K562 (cell line): Measurements from ENCODE around the gene HES4. TPM values are rescaled to one million over a fixed set of nuclear protein-coding genes. Genes with fewer than 3 reads are reported as not detected.

Source experiments
- BHLHE40 ChIP-seq: IDR thresholded peaks from 2 replicates; pipeline ENCODE4 v1.6.1; 2011; ENCODE audit warnings: low read length, improper control_type of control experiment
- BRD9 ChIP-seq: fragments of 450-650 bp; IDR thresholded peaks from 2 replicates; pipeline ENCODE4 v1.6.1; 2018; ENCODE audit warnings: low read depth; ENCODE audit not compliant: partially characterized antibody
- CCAR2 ChIP-seq: fragments of 200-400 bp; formaldehyde crosslinking; IDR thresholded peaks from 2 replicates; pipeline ENCODE4 v1.6.1; 2017; ENCODE audit warnings: mild to moderate bottlenecking, low read depth, low read length
- CHD2 ChIP-seq: IDR thresholded peaks from 2 replicates; pipeline ENCODE4 v1.6.1; 2011; ENCODE audit warnings: low read depth, low read length
- CSDE1 ChIP-seq, 2 experiments: fragments of 450-650 bp; IDR thresholded peaks; 2 replicates each; pipeline ENCODE4 v1.6.1; 2016; ENCODE audit warnings: mild to moderate bottlenecking in 1 of 2
- ESRRA ChIP-seq: fragments of 450-650 bp; IDR thresholded peaks from 2 replicates; pipeline ENCODE4 v1.6.1; 2014; ENCODE audit warnings: low read depth, mild to moderate bottlenecking, moderate library complexity, borderline replicate concordance
- ESRRB ChIP-seq: fragments of 250-450 bp; sonication (Bioruptor Pico); IDR thresholded peaks from 2 replicates; pipeline ENCODE4 v1.5.0; 2020; ENCODE audit warnings: mild to moderate bottlenecking, moderate library complexity, borderline replicate concordance
- ETV1 ChIP-seq: fragments of 450-650 bp; conservative IDR thresholded peaks from 2 replicates; pipeline ENCODE4 v1.6.1; 2016; ENCODE audit warnings: missing genetic modification characterization, control low read depth, low read depth, missing compliant biosample characterization
- ETV6 ChIP-seq, 3 experiments: fragments of 150-350 bp in 1 of 3; sonication (generic) in 1 of 3; formaldehyde crosslinking in 1 of 3; IDR thresholded peaks; 2 replicates each; pipeline versions ENCODE4 v1.6.1 to v1.8.0; 2014 to 2022; ENCODE audit warnings: borderline replicate concordance in 2 of 3, low read depth in 2 of 3, antibody characterized with exemption in 1 of 3, low read length in 1 of 3, mild to moderate bottlenecking in 1 of 3, missing genetic modification reagents in 1 of 3
- HES1 ChIP-seq: fragments of 450-650 bp; IDR thresholded peaks from 2 replicates; pipeline ENCODE4 v1.6.1; 2016; ENCODE audit warnings: low read depth, mild to moderate bottlenecking, moderate library complexity
- ILK ChIP-seq: fragments of 450-650 bp; IDR thresholded peaks from 2 replicates; pipeline ENCODE4 v1.6.1; 2016; ENCODE audit warnings: missing genetic modification characterization, low read depth, mild to moderate bottlenecking, missing compliant biosample characterization, moderate library complexity, borderline replicate concordance
- IRF1 ChIP-seq: sonication (generic); formaldehyde crosslinking; IDR thresholded peaks from 2 replicates; pipeline ENCODE4 v1.8.0; 2022; ENCODE audit warnings: missing genetic modification reagents, mild to moderate bottlenecking, borderline replicate concordance
- JUNB ChIP-seq: fragments of 450-650 bp; formaldehyde crosslinking; conservative IDR thresholded peaks from 2 replicates; pipeline ENCODE4 v1.4.0; 2020; ENCODE audit warnings: mild to moderate bottlenecking
- MXI1 ChIP-seq: IDR thresholded peaks from 2 replicates; pipeline ENCODE4 v1.6.1; 2011; ENCODE audit warnings: low read depth, mild to moderate bottlenecking, improper control_type of control experiment, low read length
- NBN ChIP-seq: fragments of 450-650 bp; IDR thresholded peaks from 2 replicates; pipeline ENCODE4 v1.6.1; 2016; ENCODE audit warnings: low read depth, mild to moderate bottlenecking
- NFIC ChIP-seq: fragments of 450-650 bp; IDR thresholded peaks from 2 replicates; pipeline ENCODE4 v1.6.1; 2017; ENCODE audit warnings: mild to moderate bottlenecking, inconsistent platforms
- NRF1 ChIP-seq, 2 experiments: fragments of 450-650 bp; IDR thresholded peaks in 1 of 2; conservative IDR thresholded peaks in 1 of 2; 2 replicates each; pipeline ENCODE4 v1.6.1; 2014; ENCODE audit warnings: mild to moderate bottlenecking in 2 of 2
- RHOXF2B ChIP-seq: fragments of 250-450 bp; sonication (Bioruptor Pico); conservative IDR thresholded peaks from 2 replicates; pipeline ENCODE4 v1.5.1; 2021
- RUNX1 ChIP-seq: sonication (generic); IDR thresholded peaks from 2 replicates; pipeline ENCODE4 v1.6.1; 2016; ENCODE audit warnings: antibody characterized with exemption, low read depth
- TAF7 ChIP-seq: fragments of 450-650 bp; IDR thresholded peaks from 2 replicates; pipeline ENCODE4 v1.6.1; 2016; ENCODE audit warnings: missing genetic modification characterization, missing compliant biosample characterization
- TEAD1 ChIP-seq, 2 experiments: fragments of 450-650 bp in 1 of 2; sonication (generic) in 1 of 2; formaldehyde crosslinking; IDR thresholded peaks; 2 replicates each; pipeline versions ENCODE4 v1.4.0 to v1.8.0; 2020 to 2022; ENCODE audit warnings: mild to moderate bottlenecking in 2 of 2, missing genetic modification reagents in 1 of 2
- TEAD4 ChIP-seq, 2 experiments: sonication (generic) in 1 of 2; formaldehyde crosslinking in 1 of 2; IDR thresholded peaks; 2 replicates each; pipeline versions ENCODE4 v1.6.1 to v1.8.0; 2012 to 2022; ENCODE audit warnings: borderline replicate concordance in 1 of 2, inconsistent platforms in 1 of 2, low read length in 1 of 2, mild to moderate bottlenecking in 1 of 2, missing genetic modification reagents in 1 of 2
- THAP7 ChIP-seq: fragments of 250-450 bp; sonication (Bioruptor Pico); IDR thresholded peaks from 2 replicates; pipeline ENCODE4 v1.5.0; 2021
- ZC3H8 ChIP-seq: fragments of 450-650 bp; IDR thresholded peaks from 2 replicates; pipeline ENCODE4 v1.6.1; 2017
- ZNF143 ChIP-seq: sonication (generic); formaldehyde crosslinking; IDR thresholded peaks from 2 replicates; pipeline ENCODE4 v1.9.0; 2022; ENCODE audit warnings: mild to moderate bottlenecking, missing genetic modification reagents
- ZNF146 ChIP-seq: IDR thresholded peaks from one replicate; pipeline ENCODE4 v1.6.1; 2018; ENCODE audit warnings: missing compliant biosample characterization; ENCODE audit not compliant: unreplicated experiment
- ZNF232 ChIP-seq: sonication (generic); formaldehyde crosslinking; IDR thresholded peaks from 2 replicates; pipeline ENCODE4 v1.8.0; 2022; ENCODE audit warnings: mild to moderate bottlenecking, missing genetic modification reagents
- polyA plus RNA-seq, 8 experiments: library from polyadenylated mRNA; depleted of rRNA in 4 of 8; stranded (reverse) in 5 of 8; unstranded in 3 of 8; fragments of >200 nt; fragmentation: Nextera tagmentation in 2 of 8; fragmentation: Illumina TruSeq in 1 of 8; extraction: Ambion mirVana in 2 of 8; extraction: Trizol in 1 of 8; gene quantifications; 2 replicates each; pipeline versions ENCODE4 v1.2.1 to v1.2.3, GENCODE V29; 2011 to 2014; ENCODE audit warnings: inconsistent platforms in 1 of 8, missing spikeins in 1 of 8
- total RNA-seq, 7 experiments: library from RNA; depleted of rRNA in 6 of 7; stranded (reverse); fragments of >200 nt in 6 of 7; fragmentation: Illumina TruSeq in 2 of 7; extraction: Trizol in 2 of 7; gene quantifications; 2 replicates each; pipeline versions ENCODE4 v1.2.1 to v1.2.3, GENCODE V29; 2011 to 2021; ENCODE audit warnings: low replicate concordance in 1 of 7

Gene HES4
- total and polyA plus RNA-seq, 9 of the 15 experiments (the other 6 are each of a cell fraction or from before 2014, with no cell fraction given) = 0.21 to 43.7 (median 5.3) TPM; not detected in 2

GRCh38 chr1:1013105-1013921 lies 13.4 kb upstream of the HES4 start, which contains the start of gene ISG15 (continued):
- peak; percentile 90 for TF ChIP-seq ETV1 (tag)
- no peak; the same call in 1 of the 2 replicates for TF ChIP-seq TAF7 (tag)
- TF ChIP-seq CCAR2 = no peak
- no peak for TF ChIP-seq ILK (tag)
- peak; percentile 28; the same call in 1 of the 2 replicates for TF ChIP-seq ZNF143 (CRISPR knock-in tag)
- 0 out of 2 replicates have a peak, but pooled peaks have one; percentile 22 for TF ChIP-seq ESRRA
- TF ChIP-seq THAP7 (CRISPR knock-in tag) = no peak
- TF ChIP-seq ZNF146 (CRISPR knock-in tag) = no peak
- TF ChIP-seq TEAD1 (CRISPR knock-in tag; IDR thresholded peaks at IDR 0.05) = peak in 1 of 2 experiments; percentile 82; a peak in 1 of 4 replicates
- peak; percentile 64 for TF ChIP-seq NFIC
- peak; percentile 92 to 93 for TF ChIP-seq NRF1 (conservative IDR thresholded peaks at IDR 0.05 in 1 of 2, IDR thresholded peaks at IDR 0.05 in 1 of 2)
- 0 out of 2 replicates have a peak, but pooled peaks have one; percentile 40 for TF ChIP-seq ESRRB (CRISPR knock-in tag)
- TF ChIP-seq HES1 = 0 out of 2 replicates have a peak, but pooled peaks have one; percentile 19
- TF ChIP-seq NBN = peak; percentile 84
- peak; percentile 75 for TF ChIP-seq TEAD4 (IDR thresholded peaks at IDR 0.05; ENCODE audit: low read length)
- TF ChIP-seq TEAD4 (CRISPR knock-in tag; IDR thresholded peaks at IDR 0.05; ENCODE audit: borderline replicate concordance) = peak; percentile 72; the same call in 1 of the 2 replicates
- no peak for TF ChIP-seq CSDE1 (IDR thresholded peaks at IDR 0.05)
- TF ChIP-seq ZC3H8 = 0 out of 2 replicates have a peak, but pooled peaks have one; percentile 43
- TF ChIP-seq RHOXF2B (CRISPR knock-in tag) = no peak
- no peak for TF ChIP-seq JUNB
- TF ChIP-seq BHLHE40 = peak; percentile 89
- TF ChIP-seq CHD2 = peak; percentile 61; the same call in 1 of the 2 replicates
- TF ChIP-seq MXI1 = peak; percentile 93
- 0 out of 2 replicates have a peak, but pooled peaks have one; percentile 63 for TF ChIP-seq ZNF232
- TF ChIP-seq IRF1 (CRISPR knock-in tag) = peak; percentile 89
- TF ChIP-seq RUNX1 = no peak
- no peak for TF ChIP-seq ETV6 (IDR thresholded peaks at IDR 0.05; ENCODE audit: borderline replicate concordance in 1 of 2, low read depth in 2 of 2, low read length in 1 of 2)
- TF ChIP-seq ETV6 (CRISPR knock-in tag; IDR thresholded peaks at IDR 0.05; ENCODE audit: borderline replicate concordance) = 0 out of 2 replicates have a peak, but pooled peaks have one; percentile 63
- peak; percentile 70 for TF ChIP-seq BRD9
